GM21825 (cell line): ENCODE results near the gene ZNF740.

Source experiments
- ATAC-seq: cut with Tn5 transposase; IDR thresholded peaks from one replicate; pipeline ENCODE4 v1.9.1; 2021; ENCODE audit warnings: mild to moderate bottlenecking, moderate library complexity; ENCODE audit not compliant: unreplicated experiment

The ZNF740 gene

GRCh38 chr12:53212931-53213330, 32.4 kb downstream of the ZNF740 start:
- no peak for ATAC-seq

- ATAC-seq: no peak
Measured at GRCh38 chr12:53213348-53213747, 32.8 kb downstream of the ZNF740 start.

GRCh38 chr12:53214221-53214620, 33.7 kb downstream of the ZNF740 start:
- ATAC-seq: no peak

GRCh38 chr12:53214687-53215455, 34.3 kb downstream of the ZNF740 start:
- no peak for ATAC-seq

- no peak for ATAC-seq
Measured at GRCh38 chr12:53215497-53215896, 35.0 kb downstream of the ZNF740 start.

GRCh38 chr12:53217051-53217930, 36.8 kb downstream of the ZNF740 start:
- ATAC-seq: no peak

GRCh38 chr12:53217931-53218307, 37.4 kb downstream of the ZNF740 start:
- no peak for ATAC-seq

GRCh38 chr12:53218551-53219291, 38.2 kb downstream of the ZNF740 start:
- no peak for ATAC-seq

- ATAC-seq: no peak
Measured at GRCh38 chr12:53219292-53219955, 38.9 kb downstream of the ZNF740 start.

GRCh38 chr12:53219956-53220693, 39.6 kb downstream of the ZNF740 start:
- peak; percentile 26 for ATAC-seq

GRCh38 chr12:53220694-53221202, 40.2 kb downstream of the ZNF740 start:
- ATAC-seq: peak; percentile 49

- peak; percentile 34 for ATAC-seq
Measured at GRCh38 chr12:53221203-53222080, 40.9 kb downstream of the ZNF740 start.

GRCh38 chr12:53222170-53222721, 41.7 kb downstream of the ZNF740 start:
- no peak for ATAC-seq

GRCh38 chr12:53222806-53223261, 42.3 kb downstream of the ZNF740 start:
- ATAC-seq: no peak

- no peak for ATAC-seq
Measured at GRCh38 chr12:53223389-53224060, 43.0 kb downstream of the ZNF740 start.

- ATAC-seq: no peak
Measured at GRCh38 chr12:53224061-53224896, 43.8 kb downstream of the ZNF740 start.
